ENCODE results near the gene NRIP3.
"Not testable (repeated sequence)": the region's sequence is repeated elsewhere in the genome, so short reads cannot be mapped to it uniquely, and the experiment has no call there.

- TF ChIP-seq WIZ (CRISPR knock-in tag; IDR thresholded peaks at IDR 0.05); ZNF329 (CRISPR knock-in tag; IDR thresholded peaks at IDR 0.05; ENCODE audit: low read depth); NFE2L2 (IDR thresholded peaks at IDR 0.05; ENCODE audit: low read length); RELA (CRISPR knock-in tag; IDR thresholded peaks at IDR 0.05); CREB1 (IDR thresholded peaks at IDR 0.05); CREB1 (CRISPR knock-in tag; IDR thresholded peaks at IDR 0.05); REST (IDR thresholded peaks at IDR 0.05; ENCODE audit: borderline replicate concordance in 1 of 2, low read depth in 1 of 2, low read length in 2 of 2); ZNF3 (CRISPR knock-in tag; IDR thresholded peaks at IDR 0.05); ZBTB7A (CRISPR knock-in tag; IDR thresholded peaks at IDR 0.05); ZNF639 (CRISPR knock-in tag; conservative IDR thresholded peaks at IDR 0.05); CTCF (CRISPR knock-in tag; IDR thresholded peaks at IDR 0.05); ZNF12 (CRISPR knock-in tag; IDR thresholded peaks at IDR 0.05); MAX (IDR thresholded peaks at IDR 0.05): not testable (repeated sequence)
Measured at GRCh38 chr11:8935789-8936188, 68.0 kb downstream of the NRIP3 start.
